HG02884 (cell line): ENCODE data around the gene CSNK1G3.
"Not testable (repeated sequence)": the region's sequence is repeated elsewhere in the genome, so short reads cannot be mapped to it uniquely, and the experiment has no call there.

Source experiments
- ATAC-seq: cut with Tn5 transposase; IDR thresholded peaks from one replicate; pipeline ENCODE4 v1.9.1; 2021; ENCODE audit warnings: mild to moderate bottlenecking, moderate library complexity; ENCODE audit not compliant: unreplicated experiment

CSNK1G3 gene

GRCh38 chr5:123628860-123629544 lies 117.0 kb downstream of the CSNK1G3 start:
- no peak for ATAC-seq

GRCh38 chr5:123636006-123636405 lies 124.0 kb downstream of the CSNK1G3 start:
- no peak for ATAC-seq

GRCh38 chr5:123637028-123637427 lies 125.1 kb downstream of the CSNK1G3 start:
- ATAC-seq, result not testable (repeated sequence)

GRCh38 chr5:123639244-123639643 lies 127.3 kb downstream of the CSNK1G3 start:
- ATAC-seq, result no peak

GRCh38 chr5:123645024-123645603 lies 133.1 kb downstream of the CSNK1G3 start:
- ATAC-seq, result no peak

GRCh38 chr5:123647066-123647465 lies 135.1 kb downstream of the CSNK1G3 start:
- no peak for ATAC-seq

- ATAC-seq, result no peak
Measured at GRCh38 chr5:123651234-123651633, 139.3 kb downstream of the CSNK1G3 start.

- no peak for ATAC-seq
Measured at GRCh38 chr5:123659011-123659410, 147.0 kb downstream of the CSNK1G3 start.

- ATAC-seq, result no peak
Measured at GRCh38 chr5:123659495-123659894, 147.5 kb downstream of the CSNK1G3 start.

GRCh38 chr5:123664961-123665360 lies 153.0 kb downstream of the CSNK1G3 start:
- ATAC-seq, result no peak

- ATAC-seq, result no peak
Measured at GRCh38 chr5:123665822-123666371, 153.9 kb downstream of the CSNK1G3 start.
